GM18498 (cell line): ENCODE data around the gene TELO2.

Experiments
- ATAC-seq: cut with Tn5 transposase; IDR thresholded peaks from one replicate; pipeline ENCODE4 v1.9.1; 2021; ENCODE audit warnings: mild to moderate bottlenecking, moderate library complexity; ENCODE audit not compliant: unreplicated experiment

TELO2 gene

DNA sequence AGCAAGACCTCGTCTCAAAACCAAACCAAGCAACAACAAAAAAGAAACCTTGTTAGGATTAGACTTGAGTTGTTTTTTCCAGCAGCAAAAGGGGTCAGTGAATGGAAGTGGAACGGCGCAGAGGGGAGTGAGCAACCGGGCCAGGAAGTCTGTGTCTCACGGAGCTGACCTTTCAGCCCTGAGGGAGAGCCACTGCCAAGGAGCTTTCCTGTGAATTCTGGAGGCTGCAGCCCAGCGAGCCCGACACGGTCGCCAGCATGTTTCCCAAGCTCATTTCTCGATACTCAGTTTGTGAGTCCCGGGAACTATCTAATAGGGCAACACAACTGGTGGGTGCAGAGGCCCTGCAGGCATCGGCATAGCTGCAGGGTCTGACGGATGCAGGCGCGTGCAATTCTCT, 19.6 kb downstream of the TELO2 start:
- no peak for ATAC-seq

DNA sequence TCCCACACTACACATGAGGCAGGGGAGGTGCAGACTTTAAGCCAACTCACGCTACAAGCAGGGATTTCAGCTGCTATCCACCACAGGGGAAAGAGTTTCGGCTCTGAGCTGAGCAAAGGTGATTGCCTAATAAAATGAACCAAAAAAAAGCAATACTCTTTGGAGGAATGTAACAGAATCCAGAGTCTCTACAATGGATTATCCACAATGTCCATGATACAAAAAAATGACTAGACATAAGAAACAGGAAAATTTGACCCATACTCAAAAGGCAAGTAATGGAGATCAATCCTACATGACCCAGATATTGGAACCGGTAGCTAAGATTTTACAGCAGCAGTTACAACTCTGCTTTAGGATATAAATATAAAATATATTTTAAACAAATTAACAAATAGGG, 21.3 kb downstream of the TELO2 start:
- ATAC-seq = no peak

DNA sequence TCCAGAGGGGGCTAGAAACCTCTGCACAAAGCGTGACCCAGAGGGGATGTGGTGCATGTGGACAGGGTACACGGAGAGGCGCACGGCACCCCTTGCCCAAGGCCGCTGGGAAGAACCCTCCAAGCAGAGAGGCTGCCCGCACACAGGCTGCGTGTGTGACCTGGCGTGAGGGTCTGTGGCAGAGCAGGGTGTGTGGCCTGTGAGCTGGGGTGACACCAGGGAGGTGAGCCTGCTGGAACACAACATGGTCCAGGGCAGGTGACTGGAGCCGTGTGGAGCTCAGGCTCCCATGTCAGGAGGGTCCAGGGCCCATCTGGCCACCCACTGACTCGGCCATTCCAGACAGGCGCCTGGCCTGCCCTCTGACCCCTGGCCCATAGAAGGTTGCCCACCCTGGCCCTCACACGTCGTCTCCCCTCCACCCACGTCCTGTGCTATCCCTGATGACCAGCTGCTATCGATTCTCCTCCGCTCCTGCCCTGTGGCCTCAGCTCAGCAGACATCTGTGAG, 25.5 kb downstream of the TELO2 start:
- ATAC-seq = no peak

DNA sequence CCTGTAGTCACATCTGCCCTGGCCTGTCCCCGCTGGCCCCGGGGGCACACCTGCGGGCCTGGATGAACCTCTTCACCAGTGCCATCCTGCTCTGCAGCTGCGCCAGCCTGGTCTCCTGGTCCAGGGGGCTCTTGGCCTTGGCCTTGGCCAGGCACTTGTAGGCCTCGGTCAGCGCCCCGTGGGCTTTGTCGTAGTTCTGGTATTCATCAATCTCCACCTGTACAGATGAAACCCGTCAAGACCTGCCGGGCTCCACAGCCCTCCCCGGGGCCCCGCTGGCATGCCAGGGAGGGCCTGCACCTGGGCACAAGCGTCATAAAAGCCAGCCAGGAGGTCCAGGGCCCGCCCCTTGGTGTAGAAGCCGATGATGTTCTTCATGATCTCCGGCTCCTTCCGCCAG, 26.7 kb downstream of the TELO2 start:
- ATAC-seq = no peak

DNA sequence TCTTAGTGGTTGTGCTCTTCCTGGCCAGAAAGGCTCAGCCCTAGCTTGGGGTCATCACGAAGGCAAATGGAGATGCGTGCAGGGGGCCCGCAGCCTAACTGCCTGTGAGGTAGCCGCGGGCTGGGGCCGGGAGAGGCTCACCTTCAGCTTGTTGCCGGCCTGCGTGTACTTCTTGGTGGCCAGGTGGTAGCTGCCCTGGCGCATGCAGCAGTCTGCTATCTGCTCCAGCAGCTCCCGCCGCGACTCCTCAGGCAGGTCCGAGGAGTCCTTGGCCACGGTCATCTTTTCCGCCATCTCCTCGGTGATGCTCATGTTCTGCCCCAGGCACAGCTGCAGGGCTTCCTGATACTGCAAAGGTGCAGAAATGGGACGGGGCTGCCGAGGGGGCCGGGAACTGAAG, 27.3 kb downstream of the TELO2 start:
- no peak for ATAC-seq

DNA sequence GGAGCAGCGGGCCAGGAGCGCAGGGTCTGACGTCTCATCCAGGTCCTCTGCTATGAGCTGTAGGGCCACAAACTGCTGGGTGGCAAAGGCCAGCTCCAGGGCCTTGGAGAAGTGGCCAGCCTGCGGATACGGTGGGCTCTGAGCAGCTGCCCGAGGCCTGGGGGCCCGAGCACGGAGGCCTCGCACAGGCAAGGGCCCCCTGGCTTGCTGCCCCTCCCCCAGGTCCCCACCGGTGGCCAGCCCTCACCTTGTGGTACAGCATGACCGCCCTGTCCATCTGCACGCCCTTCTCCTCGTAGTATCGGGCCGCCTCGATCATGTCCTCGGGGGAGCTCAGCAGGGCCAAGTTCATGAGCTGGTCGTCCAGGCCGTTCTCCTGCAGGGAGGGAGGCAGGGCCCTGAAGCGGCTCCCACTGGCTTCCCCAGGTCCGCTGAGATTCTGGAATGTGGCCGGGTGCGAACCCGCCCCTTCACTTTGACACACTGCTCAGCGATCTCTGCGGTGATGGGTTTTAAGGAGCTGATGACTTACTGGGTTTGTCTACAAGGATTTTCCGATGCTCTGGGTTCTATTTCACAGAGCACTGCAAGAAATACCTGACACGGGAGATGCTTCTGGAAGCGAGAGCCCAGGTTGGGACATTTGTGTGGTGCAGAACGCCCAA, 30.6 kb downstream of the TELO2 start:
- ATAC-seq = no peak

DNA sequence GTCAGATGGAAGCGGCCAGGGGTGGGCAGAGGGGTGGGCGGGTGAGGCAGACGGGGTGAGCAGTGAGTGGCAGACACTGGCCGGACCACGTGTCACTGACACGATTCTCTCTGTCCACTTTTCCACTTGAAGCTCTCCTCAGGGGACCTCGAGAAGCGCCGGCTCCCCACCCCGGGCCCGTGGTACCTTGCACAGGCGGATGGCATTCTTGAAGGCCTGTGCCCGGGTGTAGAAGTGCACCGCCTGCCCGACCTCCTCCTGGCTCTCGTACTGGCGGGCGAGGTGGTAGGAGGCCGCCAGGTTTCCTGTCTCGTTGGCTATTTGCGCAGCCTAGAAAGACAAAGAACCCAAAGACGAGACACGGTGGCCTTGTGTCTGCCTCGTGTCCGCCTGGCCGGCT, 31.2 kb downstream of the TELO2 start:
- ATAC-seq = no peak

DNA sequence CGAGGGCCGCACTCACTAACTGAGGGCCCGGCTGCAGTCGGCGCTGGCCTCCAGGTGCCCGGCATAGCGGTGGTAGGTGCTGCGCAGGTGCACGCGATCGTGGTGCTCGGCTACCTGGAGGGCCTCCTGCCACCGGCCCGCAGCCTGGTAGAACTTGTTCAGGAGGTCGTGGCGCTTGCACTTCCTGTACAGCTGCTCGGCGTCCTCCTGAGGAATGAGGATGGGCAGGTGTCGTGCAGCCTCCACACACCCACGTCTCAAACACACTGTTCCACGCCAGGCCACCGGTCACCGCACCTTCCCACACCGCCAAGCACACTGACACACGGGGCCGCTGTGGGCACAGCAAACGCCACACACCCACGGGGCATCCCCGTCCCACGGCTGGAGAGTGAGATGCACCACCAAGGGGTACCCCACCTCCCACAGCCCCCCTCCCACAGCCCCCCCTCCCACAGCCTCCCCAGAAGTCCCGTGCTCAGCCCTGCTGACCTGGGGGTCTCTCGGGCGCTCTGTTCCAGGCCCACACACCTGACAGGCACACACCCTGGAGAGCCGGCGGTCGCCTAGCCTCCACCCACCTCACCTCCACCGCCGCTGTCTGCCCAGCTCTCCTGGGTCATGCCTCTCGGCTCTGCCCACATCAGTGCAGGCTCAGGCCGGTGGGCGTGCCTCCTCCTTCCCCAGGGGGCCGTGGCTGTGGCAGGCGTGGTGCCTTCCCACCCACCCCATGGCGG, 32.9 kb downstream of the TELO2 start:
- ATAC-seq = no peak

DNA sequence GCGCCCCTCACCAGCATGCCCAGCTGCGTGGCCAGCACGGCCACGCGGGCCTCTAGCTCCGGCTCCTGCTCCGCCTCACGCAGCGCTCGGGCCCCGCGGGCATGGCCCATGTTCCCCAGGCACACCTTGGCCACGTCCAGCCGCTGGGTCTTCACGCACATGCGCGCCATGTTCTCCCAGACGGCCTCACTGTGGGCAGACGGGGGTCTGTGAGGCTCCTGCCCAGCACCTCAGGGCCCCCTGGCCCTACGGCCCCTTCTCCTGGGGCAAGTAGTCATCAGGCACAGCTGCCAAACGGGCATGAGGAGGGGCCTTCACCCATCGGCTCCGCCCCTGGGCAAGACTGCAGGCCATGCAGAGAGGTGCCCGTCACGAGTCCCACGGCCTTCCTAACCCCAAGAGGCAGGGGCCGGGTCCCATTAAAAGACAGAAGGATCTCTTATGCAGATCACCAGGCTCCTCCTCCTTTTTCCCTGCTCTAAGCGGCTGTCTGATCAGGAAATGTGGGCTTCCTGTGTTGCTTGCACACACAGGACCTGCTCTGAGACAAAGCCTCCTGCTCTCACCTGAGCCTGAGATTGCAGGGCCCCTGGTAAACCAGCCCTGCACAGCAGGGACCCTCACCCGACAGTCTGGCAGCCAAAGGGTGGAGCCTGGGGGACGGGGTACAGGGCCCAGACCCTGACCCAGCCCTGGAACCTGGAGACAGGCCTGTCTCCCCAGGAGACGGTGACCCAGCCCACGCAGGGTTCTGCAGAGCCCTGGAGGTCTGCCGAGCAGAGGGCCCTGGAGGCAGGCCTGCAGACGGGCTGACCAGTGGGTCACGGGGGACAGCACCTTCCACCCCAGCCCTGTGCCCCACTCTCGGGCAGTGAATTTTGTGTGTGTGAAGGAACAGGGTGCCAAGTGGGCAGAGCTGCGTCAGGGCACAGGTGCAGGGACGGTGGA, 33.7 kb downstream of the TELO2 start:
- ATAC-seq = no peak

DNA sequence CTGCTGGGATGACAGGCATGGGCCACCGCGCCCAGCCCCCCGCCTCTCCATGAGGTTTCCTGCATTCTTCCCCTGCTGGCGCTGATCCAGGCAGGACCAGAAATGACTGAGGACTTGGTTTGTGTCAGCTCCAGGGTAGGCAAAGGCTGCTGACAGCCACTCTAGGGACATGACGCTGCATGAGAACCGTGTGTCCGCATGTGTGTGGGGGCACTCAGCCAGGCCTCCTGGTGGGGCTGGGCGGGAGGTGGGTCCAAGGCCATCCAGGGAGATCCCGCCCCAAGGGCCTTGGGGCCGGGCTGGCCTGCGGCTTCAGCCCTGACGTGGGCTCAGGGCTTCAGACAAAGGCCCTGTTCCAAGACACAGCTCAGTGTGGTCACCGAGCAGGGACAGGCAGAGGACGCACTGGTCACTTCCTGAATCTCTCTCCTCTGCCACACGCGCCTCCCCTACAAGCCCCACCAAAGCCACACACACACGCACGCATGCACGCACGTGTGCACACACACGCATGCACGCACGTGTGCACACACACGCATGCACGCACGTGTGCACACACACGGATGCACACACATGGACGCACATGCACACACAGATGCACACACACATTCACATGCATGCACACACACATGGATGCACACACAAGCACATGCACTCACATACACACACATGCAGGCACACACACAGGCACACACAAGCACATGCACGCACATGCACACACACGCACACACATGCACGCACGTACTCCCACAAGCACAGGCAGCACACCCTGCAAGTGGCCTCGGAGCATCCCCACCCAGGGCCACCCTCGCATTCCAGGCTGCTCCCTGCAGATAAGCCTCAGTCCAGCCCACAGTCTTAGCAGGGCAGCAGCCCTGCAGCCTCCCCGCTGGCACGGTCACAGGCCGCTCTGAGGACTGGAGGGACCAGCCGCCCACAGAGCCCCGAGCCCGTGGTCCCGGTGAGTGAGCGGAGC, 35.0 kb downstream of the TELO2 start:
- no peak for ATAC-seq

DNA sequence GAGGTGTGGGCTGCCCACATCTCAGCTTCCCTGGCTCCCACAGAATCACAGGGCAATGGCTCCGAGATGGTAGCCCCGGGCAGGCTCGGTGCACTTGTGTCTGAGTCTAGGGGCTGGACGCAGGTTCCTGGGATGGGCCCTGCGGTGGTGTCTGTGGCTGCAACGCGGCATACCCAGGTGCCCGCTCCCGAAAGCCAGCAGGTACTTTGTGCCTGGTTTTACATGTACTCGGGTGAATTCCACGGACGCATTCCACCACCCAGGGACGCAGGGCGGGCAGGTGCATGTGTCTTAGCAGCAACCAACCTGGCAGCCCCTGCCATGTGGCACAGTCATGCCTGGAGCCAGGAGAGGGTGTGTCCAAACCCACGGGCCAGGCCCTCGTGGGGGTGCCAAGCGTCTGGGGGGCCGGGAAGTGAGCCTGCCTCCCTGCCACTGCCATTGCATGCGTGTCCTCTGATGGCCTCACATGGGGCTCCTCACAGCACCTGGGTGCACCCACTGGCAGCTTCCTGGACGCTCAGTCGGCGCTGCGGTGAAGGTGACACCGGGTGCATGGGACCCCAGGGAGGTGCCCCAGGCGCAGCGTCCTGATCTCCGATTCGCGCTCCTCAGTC, 35.9 kb downstream of the TELO2 start:
- ATAC-seq = no peak

DNA sequence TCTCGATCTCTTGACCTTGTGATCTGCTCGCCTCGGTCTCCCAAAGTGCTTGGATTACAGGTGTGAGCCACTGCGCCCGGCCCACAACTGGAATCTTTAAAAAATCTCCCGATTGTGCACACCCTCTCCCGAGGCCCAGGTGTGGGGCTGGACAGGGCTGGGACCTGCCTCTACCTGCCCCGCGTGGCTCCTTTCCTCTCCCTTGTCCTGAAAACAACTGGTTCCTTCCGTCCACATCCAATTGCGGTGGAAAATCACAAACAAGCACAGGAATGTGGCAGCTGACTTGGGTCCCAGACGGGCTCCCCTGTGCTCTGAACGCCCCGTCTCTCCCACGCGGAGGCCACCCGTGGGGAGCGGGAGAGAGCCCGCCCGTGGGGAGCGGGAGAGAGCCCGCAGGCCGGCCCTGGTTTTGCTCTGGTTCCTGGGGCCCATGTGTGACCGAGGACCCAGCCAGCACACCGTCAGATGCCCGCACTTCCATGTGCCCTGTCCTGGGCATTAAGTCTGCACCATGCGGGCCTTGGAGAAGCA, 37.3 kb downstream of the TELO2 start:
- no peak for ATAC-seq

DNA sequence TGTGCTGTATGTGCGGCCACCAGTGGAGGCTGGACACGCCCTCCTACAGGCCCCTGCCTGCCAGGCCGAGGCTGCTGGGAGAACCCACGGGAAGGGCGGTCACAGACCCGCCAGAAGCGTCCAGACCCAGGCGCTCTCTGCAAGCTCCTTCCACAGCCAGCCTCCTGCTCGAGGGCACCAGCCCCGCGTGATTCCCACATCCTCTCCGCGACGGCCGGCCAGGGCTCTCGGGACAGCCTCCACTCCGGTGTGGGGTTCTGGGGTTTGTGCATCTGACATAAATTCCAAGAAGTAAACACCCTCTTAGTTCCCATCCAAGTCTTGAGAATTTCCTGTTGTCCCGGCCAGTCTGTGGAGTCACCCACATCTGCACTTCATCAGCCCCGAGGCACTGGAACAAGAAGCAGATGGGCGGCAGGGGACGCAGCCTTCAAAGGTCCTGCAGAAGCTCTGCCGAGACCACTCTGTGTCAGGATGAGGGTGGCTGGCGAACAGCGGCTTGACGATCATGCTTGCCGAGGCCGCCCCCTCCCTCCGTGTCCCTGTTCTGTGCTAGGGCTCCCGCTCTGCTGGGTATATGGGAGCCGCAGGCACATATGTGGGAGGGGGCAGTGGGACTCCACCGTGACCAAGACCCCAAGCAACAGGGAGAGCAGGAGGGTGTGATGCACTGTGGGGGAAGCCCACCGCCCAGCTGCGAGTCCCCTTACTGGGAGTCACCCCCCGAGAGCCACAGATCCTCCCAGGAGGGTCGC, 37.9 kb downstream of the TELO2 start:
- ATAC-seq = no peak

DNA sequence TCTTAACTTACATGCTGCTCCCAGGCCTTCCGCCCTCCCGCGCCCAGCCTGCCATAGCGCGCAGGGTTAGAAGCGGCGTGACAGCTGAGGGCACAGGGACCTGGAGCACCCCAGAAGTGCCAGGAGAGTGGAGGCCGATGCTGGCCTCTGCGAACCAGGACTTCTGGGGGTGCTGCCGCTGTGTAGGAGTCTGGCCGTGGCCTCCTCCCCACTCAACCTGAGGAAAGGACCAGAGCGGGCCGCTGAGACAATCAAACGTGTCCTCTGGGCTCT, 38.4 kb downstream of the TELO2 start:
- ATAC-seq = no peak

DNA sequence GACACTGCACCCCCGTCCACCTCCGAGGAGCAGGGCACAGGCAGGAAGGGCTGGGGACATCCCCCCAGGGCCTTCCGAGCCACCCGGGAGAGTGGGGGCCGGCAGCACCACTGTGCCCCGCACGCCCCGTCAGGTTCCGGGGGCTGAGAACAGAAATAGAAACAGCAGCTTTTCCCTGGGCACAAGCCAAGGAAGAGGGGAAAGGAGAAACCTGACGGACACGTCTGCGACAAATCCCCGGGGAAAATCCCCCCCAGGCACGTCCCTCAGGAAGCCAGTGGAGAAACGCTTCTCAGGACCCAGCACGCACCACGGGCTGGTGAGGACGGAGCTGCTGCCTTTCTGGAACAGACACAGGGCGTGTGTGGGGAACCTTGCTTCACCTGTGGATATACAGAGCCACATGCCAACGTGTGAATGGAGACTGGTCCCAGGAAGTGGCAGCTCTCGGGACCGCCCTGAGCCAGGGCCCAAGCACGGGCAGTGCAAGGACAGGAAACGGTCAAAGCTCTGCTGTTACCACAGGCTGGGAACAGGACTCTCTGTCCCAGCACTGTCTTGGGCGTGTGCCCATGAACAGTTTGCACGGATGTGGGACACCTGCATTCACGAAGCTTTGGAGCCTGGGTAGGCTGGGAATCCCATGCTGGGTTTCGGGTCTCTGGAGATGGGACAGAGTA, 39.1 kb downstream of the TELO2 start:
- ATAC-seq = no peak

DNA sequence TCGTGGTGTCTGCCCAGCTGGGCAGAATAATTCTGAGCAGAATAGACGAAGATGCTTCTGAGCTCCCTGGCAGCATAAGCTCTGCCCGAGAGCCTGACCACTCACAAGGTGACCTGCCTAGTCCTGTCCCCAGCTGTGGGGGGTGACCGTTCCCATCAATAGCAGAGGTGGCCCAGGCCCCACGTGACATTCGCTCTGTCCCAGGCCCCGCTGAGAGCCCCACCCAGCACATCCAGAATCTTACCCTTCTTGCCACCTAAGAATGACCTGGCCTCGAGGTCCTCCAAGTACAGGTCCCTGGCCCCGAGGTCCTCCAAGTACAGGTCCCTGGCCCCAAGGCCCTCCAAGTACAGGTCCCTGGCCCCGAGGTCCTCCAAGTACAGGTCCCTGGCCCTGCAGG, 39.6 kb downstream of the TELO2 start:
- no peak for ATAC-seq

DNA sequence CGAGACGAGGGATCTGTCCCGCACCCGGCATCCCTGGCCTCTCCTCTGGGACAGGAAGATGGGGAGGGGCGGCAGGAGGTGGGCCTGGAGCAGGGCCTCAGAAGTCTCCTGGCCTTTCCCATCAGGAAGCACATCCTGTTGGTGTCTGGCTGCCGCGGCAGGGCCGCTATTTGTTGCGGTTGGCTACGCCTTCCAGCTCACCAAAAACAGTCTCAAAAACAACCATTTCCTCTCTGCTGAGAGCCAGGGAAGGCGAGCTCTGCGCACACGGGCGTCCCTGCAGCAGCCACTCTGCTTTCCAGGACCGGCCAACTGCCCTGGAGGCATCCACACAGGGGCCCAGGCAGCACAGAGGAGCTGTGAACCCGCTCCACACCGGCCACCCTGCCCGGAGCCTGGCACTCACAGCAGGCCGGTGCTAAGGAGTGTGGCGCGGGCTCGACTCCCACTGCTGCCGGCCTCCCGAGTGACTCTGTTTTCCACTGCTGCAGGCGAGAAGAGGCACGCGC, 40.3 kb downstream of the TELO2 start, which contains the start of gene TMEM204:
TMEM204 (plus strand) TSS at position 224 of the 509 bp plus-strand sequence. CDS start 610 bp downstream, outside the sequence.
- no peak for ATAC-seq
